Vagina (tissue), 2 donors: ENCODE data around the gene INTS7. TPM values are rescaled to one million over a fixed set of nuclear protein-coding genes. Genes with fewer than 3 reads are reported as not detected.
A peak's percentile ranks its signal among the peaks of the same experiment; 100 is the strongest.
"Not testable (repeated sequence)": the region's sequence is repeated elsewhere in the genome, so short reads cannot be mapped to it uniquely, and the experiment has no call there.

Experiments used
- DNase-seq, 2 donors: peaks; one replicate each; pipeline ENCODE4 v3.0.0-alpha.2; 2017; ENCODE audit errors: extremely low spot score in 2 of 2
- H3K27ac ChIP-seq: fragments of 200-600 bp; sonication (generic); one replicate; pipeline ENCODE4 v1.5.1; 2019
- H3K27me3 ChIP-seq: fragments of 200-600 bp; sonication (generic); one replicate; pipeline ENCODE4 v1.5.1; 2019
- H3K36me3 ChIP-seq, 2 donors: fragments of 200-600 bp; sonication (generic); one replicate each; pipeline ENCODE4 v1.5.1; 2017 to 2019
- H3K4me1 ChIP-seq: fragments of 200-600 bp; sonication (generic); one replicate; pipeline ENCODE4 v1.5.1; 2019
- H3K4me3 ChIP-seq, 2 donors: fragments of 200-600 bp; sonication (generic); 1 replicate in 1 of 2; 2 replicates in 1 of 2; pipeline ENCODE4 v1.5.1; 2016 to 2019
- H3K9me3 ChIP-seq: fragments of 200-600 bp; sonication (generic); one replicate; pipeline ENCODE4 v1.5.1; 2019
- POLR2A ChIP-seq, 2 donors: fragments of 450-650 bp; IDR thresholded peaks; one replicate each; pipeline ENCODE4 v1.6.1; 2017; ENCODE audit warnings: antibody characterized with exemption in 2 of 2, mild to moderate bottlenecking in 2 of 2, moderate library complexity in 2 of 2
- POLR2AphosphoS5 ChIP-seq, 2 donors: sonication (generic); formaldehyde crosslinking; IDR thresholded peaks; one replicate each; pipeline ENCODE4 v1.9.0; 2017; ENCODE audit warnings: antibody characterized with exemption in 2 of 2, mild to moderate bottlenecking in 2 of 2, low read depth in 1 of 2; ENCODE audit not compliant: insufficient read depth in 1 of 2
- intact Hi-C: fragments of 100-400 bp; cut with DNase I; formaldehyde crosslinking; loops from one replicate; pipeline ENCODE4 v1.15.1; 2023
- total RNA-seq: library from RNA; depleted of rRNA; stranded (reverse); fragments of >200 nt; gene quantifications from one replicate; pipeline ENCODE4 v1.2.3, GENCODE V29; 2016
- TF ChIP-seq, protein P1 (sequence below), 3 experiments: fragments of 450-650 bp in 2 of 3; fragments of 200-600 bp in 1 of 3; sonication (generic) in 1 of 3; IDR thresholded peaks; one replicate each; pipeline ENCODE4 v1.5.1; 2017 to 2019; ENCODE audit warnings: antibody characterized with exemption in 3 of 3, mild to moderate bottlenecking in 2 of 3, moderate library complexity in 2 of 3

Gene INTS7
- total RNA-seq, 1 donor from 2014 or later = 10.8 TPM

DNA sequence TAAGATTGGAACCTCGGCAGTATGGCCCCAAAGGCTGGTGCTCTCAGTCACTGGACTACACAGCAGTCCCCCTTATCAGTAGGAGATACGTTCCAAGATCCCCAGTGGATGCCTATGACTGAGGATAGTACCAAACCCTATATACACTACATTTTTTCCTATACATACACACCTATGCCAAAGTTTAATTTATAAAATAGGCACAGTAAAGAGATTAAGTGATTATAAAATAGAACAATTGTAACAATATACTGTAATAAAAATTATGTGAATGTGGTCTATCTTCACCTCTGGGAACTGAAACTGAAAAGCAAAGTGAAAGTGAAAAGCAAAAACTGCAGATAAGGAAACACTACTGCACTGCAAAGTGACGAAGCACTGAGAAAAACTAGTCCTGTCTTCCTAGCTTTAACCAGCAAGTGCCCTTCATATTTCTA lies 96.8 kb downstream of the INTS7 start:
- Histone ChIP-seq H3K36me3 (peaks cover 0 to 10% of the 10 kb centered on the region in 2 donors), H3K27me3 (no peaks in the 10 kb centered on the region), H3K4me1 (no peaks in the 10 kb centered on the region), H3K9me3 (no peaks in the 10 kb centered on the region), H3K27ac (no peak overlapping the region), H3K4me3 (peak overlapping the region in 1 of 2 donors; percentile 12)
- intact Hi-C loops = no loop called here
- no peak for DNase-seq
- TF ChIP-seq, protein P1, sequence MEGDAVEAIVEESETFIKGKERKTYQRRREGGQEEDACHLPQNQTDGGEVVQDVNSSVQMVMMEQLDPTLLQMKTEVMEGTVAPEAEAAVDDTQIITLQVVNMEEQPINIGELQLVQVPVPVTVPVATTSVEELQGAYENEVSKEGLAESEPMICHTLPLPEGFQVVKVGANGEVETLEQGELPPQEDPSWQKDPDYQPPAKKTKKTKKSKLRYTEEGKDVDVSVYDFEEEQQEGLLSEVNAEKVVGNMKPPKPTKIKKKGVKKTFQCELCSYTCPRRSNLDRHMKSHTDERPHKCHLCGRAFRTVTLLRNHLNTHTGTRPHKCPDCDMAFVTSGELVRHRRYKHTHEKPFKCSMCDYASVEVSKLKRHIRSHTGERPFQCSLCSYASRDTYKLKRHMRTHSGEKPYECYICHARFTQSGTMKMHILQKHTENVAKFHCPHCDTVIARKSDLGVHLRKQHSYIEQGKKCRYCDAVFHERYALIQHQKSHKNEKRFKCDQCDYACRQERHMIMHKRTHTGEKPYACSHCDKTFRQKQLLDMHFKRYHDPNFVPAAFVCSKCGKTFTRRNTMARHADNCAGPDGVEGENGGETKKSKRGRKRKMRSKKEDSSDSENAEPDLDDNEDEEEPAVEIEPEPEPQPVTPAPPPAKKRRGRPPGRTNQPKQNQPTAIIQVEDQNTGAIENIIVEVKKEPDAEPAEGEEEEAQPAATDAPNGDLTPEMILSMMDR (IDR thresholded peaks at IDR 0.05) = no peak
- TF ChIP-seq POLR2A (IDR thresholded peaks at IDR 0.05) (no peak), POLR2AphosphoS5 (IDR thresholded peaks at IDR 0.05; ENCODE audit: insufficient read depth in 1 of 2, low read depth in 1 of 2) (no peak)

DNA sequence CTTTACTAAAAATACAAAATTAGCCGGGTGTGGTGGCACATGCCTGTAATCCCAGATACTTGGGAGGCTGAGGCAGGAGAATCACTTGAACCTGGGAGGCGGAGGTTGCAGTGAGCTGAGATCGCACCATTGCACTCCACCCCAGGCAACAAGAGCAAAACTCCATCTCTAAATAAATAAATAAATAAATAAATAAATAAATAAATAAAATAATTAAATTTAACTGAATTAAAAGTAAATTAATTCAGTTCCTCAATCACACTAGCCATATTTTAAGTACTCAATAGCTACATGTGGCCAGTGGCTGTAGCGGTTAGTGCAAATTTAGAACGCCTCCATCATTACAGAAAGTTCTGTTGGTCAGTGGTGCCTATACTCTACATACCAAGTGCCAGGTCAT lies 97.9 kb downstream of the INTS7 start:
- H3K27me3 ChIP-seq, H3K27ac ChIP-seq, H3K36me3 ChIP-seq, DNase-seq, H3K9me3 ChIP-seq, H3K4me1 ChIP-seq, H3K4me3 ChIP-seq, intact Hi-C loops: not testable (repeated sequence)

DNA sequence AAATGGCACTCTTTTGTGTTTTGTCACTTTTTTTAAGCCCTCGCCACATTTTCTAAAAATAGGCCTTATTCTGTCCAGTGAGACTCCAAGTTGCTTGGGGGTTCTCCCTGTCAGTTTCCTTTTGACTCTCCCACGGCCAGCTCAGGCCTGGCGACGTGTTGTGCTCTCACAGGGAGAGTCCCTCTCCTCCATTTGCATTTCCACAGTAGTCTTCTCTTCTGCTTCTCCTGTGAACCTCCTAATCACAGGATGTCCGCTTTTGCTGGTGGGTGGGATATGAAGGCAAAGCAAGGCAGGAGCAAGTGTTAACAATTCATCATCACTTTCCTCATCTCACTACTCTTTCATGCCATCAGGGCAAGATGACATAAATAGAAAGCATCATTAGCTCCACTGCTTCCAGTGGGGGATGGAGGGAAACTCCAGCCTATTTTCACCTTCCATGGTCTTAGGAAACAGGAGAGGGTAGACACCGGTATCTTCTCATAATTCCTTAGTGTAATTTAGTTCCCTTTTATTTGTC lies 99.8 kb downstream of the INTS7 start:
- H3K4me3 ChIP-seq = no peak overlapping the region
- no peaks in the 10 kb centered on the region for H3K4me1 ChIP-seq
- no peaks in the 10 kb centered on the region for H3K36me3 ChIP-seq
- H3K9me3 ChIP-seq = no peaks in the 10 kb centered on the region
- intact Hi-C loops = no loop called here
- H3K27ac ChIP-seq = no peak overlapping the region
- no peak for DNase-seq
- H3K27me3 ChIP-seq = no peaks in the 10 kb centered on the region
- TF ChIP-seq, protein P1 (IDR thresholded peaks at IDR 0.05) = no peak

- H3K36me3 ChIP-seq = no peaks in the 10 kb centered on the region
- no peak overlapping the region for H3K27ac ChIP-seq
- no peaks in the 10 kb centered on the region for H3K9me3 ChIP-seq
- no peaks in the 10 kb centered on the region for H3K27me3 ChIP-seq
- H3K4me3 ChIP-seq = no peak overlapping the region
- TF ChIP-seq, protein P1 (IDR thresholded peaks at IDR 0.05) = no peak
- TF ChIP-seq POLR2AphosphoS5 (IDR thresholded peaks at IDR 0.05; ENCODE audit: insufficient read depth in 1 of 2, low read depth in 1 of 2) = no peak
- no peak for TF ChIP-seq POLR2A (IDR thresholded peaks at IDR 0.05)
- intact Hi-C loops = no loop called here
- DNase-seq = no peak
- H3K4me1 ChIP-seq = peaks cover 7% of the 10 kb centered on the region
Observed at GRCh38 chr1:211933946-211934714, 101.2 kb downstream of the INTS7 start.

DNA sequence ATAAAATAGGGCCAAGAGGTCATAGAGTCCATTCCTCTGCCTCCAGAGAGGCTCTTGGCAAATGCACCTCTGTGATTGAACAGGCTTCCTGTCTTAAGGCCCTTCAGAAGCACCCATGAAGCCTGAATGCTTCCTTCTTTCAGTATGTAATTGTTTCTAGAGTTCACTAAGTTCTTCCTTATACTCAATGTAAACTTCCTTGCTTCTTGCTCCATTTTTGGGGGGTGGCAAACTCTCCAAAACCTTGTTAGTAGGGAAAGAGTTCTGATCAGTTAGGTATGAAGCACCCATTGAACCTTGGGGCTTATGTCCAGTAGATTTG lies 102.5 kb downstream of the INTS7 start:
- no peak for TF ChIP-seq POLR2AphosphoS5 (IDR thresholded peaks at IDR 0.05; ENCODE audit: insufficient read depth in 1 of 2, low read depth in 1 of 2)
- TF ChIP-seq POLR2A (IDR thresholded peaks at IDR 0.05) = no peak
- intact Hi-C loops = no loop called here
- Histone ChIP-seq H3K4me1 (peaks cover 16% of the 10 kb centered on the region), H3K27ac (no peak overlapping the region), H3K4me3 (no peak overlapping the region), H3K27me3 (no peaks in the 10 kb centered on the region), H3K36me3 (no peaks in the 10 kb centered on the region), H3K9me3 (no peaks in the 10 kb centered on the region)
- DNase-seq = no peak

DNA sequence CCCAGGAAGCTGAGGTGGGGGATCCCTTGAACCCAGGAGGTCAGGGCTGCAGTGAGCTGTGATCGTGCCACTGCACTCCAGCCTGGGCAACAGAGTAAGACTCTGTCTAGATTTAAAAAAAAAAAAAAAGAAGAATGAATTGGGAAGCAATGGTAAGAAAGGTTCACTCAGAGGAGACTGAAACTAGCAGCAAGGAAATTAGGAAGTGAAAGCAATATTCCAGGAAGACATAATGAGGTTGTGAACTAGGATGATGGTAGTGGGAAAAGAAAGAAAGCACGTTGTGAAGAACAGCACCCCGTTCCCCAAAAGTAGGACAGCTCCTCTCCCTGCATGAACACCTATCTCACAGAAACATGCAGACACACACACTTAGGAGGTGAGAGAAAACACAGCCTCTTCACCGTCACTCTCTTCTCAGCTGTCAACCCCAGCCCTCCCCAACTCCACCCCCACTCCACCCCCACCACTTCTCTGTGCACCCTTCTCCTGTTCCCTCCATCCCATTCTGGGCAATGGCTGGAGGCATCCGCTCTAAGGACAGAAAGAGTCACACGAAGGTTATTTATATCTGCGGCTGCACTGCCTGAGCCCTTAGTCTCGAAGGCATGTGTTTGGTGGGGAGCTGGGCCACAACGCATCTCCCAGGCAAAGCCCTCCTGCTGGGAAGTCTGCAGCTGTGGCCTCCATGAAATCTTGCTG lies 103.0 kb downstream of the INTS7 start:
- DNase-seq = no peak
- Histone ChIP-seq H3K4me1 (peaks cover 16% of the 10 kb centered on the region), H3K27me3 (no peaks in the 10 kb centered on the region), H3K27ac (no peak overlapping the region), H3K4me3 (no peak overlapping the region), H3K36me3 (no peaks in the 10 kb centered on the region), H3K9me3 (no peaks in the 10 kb centered on the region)
- intact Hi-C loops = no loop called here
- no peak for TF ChIP-seq POLR2AphosphoS5 (IDR thresholded peaks at IDR 0.05; ENCODE audit: insufficient read depth in 1 of 2, low read depth in 1 of 2)
- no peak for TF ChIP-seq POLR2A (IDR thresholded peaks at IDR 0.05)
- TF ChIP-seq, protein P1 (IDR thresholded peaks at IDR 0.05) = no peak
